K562 (cell line): Measurements from ENCODE around the gene DIP2C. TPM values are rescaled to one million over a fixed set of nuclear protein-coding genes. Genes with fewer than 3 reads are reported as not detected.

Source experiments
- ATAC-seq: fragments of 200-7000 bp; cut with Tn5 transposase; 3 replicates; pipeline ENCODE4 v1.9.1; 2020; ENCODE audit warnings: moderate library complexity
- BruUV-seq: library from RNA; stranded (reverse); fragments of 400-500 nt; replicated peaks from 2 replicates; lab custom pipeline; 2021; lab: Mats Ljungman, UMichigan
- CTCF ChIA-PET: fragments of 300-600 bp; formaldehyde crosslinking; extraction: SDS; loops from one replicate; lab custom pipeline; 2021; ENCODE audit warnings: low intra/inter-chr PET ratio; lab: Yijun Ruan, JAX
- POLR2A ChIA-PET: fragments of 300-600, 350-650 bp; sonication (Branson Sonifier 250); formaldehyde crosslinking; extraction: SDS; loops from one replicate; lab custom pipeline; 2021; ENCODE audit warnings: antibody characterized with exemption, inconsistent platforms; lab: Yijun Ruan, JAX
- DNase-seq, 4 experiments: peaks; one replicate each; pipeline versions ENCODE4 v3.0.0 to v3.0.0-alpha.2; 2011 to 2018; ENCODE audit warnings: low spot score in 3 of 4, mixed read lengths in 3 of 4; ENCODE audit errors: extremely low read depth in 1 of 4
- FAIRE-seq: peaks from 2 replicates; lab custom pipeline; 2011; peaks lifted over from hg19 to GRCh38; lab: Jason Lieb, UNC
- H2AFZ ChIP-seq: 2 replicates; pipeline ENCODE4 v1.6.0; 2011; ENCODE audit warnings: low read depth, low read length, control low read depth, inconsistent platforms
- H3K27ac ChIP-seq: fragments of 200-600 bp; 3 replicates; pipeline ENCODE4 v1.8.0; 2011; ENCODE audit warnings: low read depth, mild to moderate bottlenecking, control low read depth, inconsistent platforms, low read length, moderate library complexity, mixed read lengths; ENCODE audit errors: extremely low read depth
- H3K27me3 ChIP-seq, 2 experiments: fragments of 300-600 bp in 1 of 2; 2 replicates in 1 of 2; 3 replicates in 1 of 2; pipeline versions ENCODE4 v1.6.0 to v1.8.0; 2011; ENCODE audit warnings: inconsistent platforms in 2 of 2, low read length in 2 of 2, mild to moderate bottlenecking in 1 of 2, mixed read lengths in 1 of 2, moderate library complexity in 1 of 2; ENCODE audit not compliant: control insufficient read depth in 2 of 2, insufficient read depth in 2 of 2
- H3K36me3 ChIP-seq: fragments of 300-600 bp; 3 replicates; pipeline ENCODE4 v1.8.0; 2011; ENCODE audit warnings: mild to moderate bottlenecking, low read length, inconsistent platforms; ENCODE audit not compliant: control insufficient read depth, insufficient read depth
- H3K4me1 ChIP-seq, 2 experiments: fragments of 200-600 bp in 1 of 2; replicated peaks in 1 of 2; 2 replicates in 1 of 2; 3 replicates in 1 of 2; pipeline versions ENCODE4 v1.5.1 to v1.8.0; 2011; ENCODE audit warnings: inconsistent platforms in 2 of 2, low read length in 2 of 2, mild to moderate bottlenecking in 1 of 2, mixed read lengths in 1 of 2, moderate library complexity in 1 of 2; ENCODE audit not compliant: control insufficient read depth in 2 of 2, insufficient read depth in 2 of 2
- H3K4me2 ChIP-seq: 2 replicates; pipeline ENCODE4 v1.6.1; 2011; ENCODE audit warnings: low read length, control low read depth, inconsistent platforms, mixed read lengths; ENCODE audit not compliant: insufficient read depth
- H3K4me3 ChIP-seq: fragments of 200-600 bp; sonication (generic), shearing (Covaris generic); 2 replicates; pipeline ENCODE4 v1.5.1; 2016; ENCODE audit warnings: control low read depth, inconsistent platforms
- H3K79me2 ChIP-seq: fragments of 200-600 bp; 3 replicates; pipeline ENCODE4 v1.8.0; 2011; ENCODE audit warnings: low read length, inconsistent platforms; ENCODE audit not compliant: control insufficient read depth, insufficient read depth
- H3K9ac ChIP-seq, 2 experiments: 2 replicates each; pipeline versions ENCODE4 v1.6.0 to v1.6.1; 2011; ENCODE audit warnings: low read depth in 2 of 2, low read length in 2 of 2, control low read depth in 1 of 2, inconsistent platforms in 1 of 2, mild to moderate bottlenecking in 1 of 2, mixed read lengths in 1 of 2; ENCODE audit not compliant: insufficient read depth in 1 of 2
- H3K9me1 ChIP-seq: one replicate; pipeline ENCODE4 v1.6.0; 2011; ENCODE audit warnings: inconsistent platforms, mild to moderate bottlenecking, low read length, moderate library complexity; ENCODE audit not compliant: control insufficient read depth, insufficient read depth
- H3K9me3 ChIP-seq: replicated peaks from 2 replicates; pipeline ENCODE4 v1.5.1; 2011; ENCODE audit warnings: low read depth, low read length, inconsistent platforms; ENCODE audit not compliant: control insufficient read depth, insufficient read depth
- H4K20me1 ChIP-seq: replicated peaks from 2 replicates; pipeline ENCODE4 v1.6.1; 2011; ENCODE audit warnings: low read length, inconsistent platforms, mixed read lengths; ENCODE audit not compliant: control insufficient read depth, insufficient read depth
- BRD4 ChIP-seq: fragments of 200-600 bp; sonication (generic); IDR thresholded peaks from 2 replicates; pipeline ENCODE4 v1.6.1; 2017; ENCODE audit warnings: inconsistent platforms
- DIDO1 ChIP-seq: fragments of 450-650 bp; IDR thresholded peaks from 2 replicates; pipeline ENCODE4 v1.6.1; 2016; ENCODE audit warnings: low read depth, missing biosample characterization, missing genetic modification characterization
- ILF3 ChIP-seq: fragments of 450-650 bp; IDR thresholded peaks from 2 replicates; pipeline ENCODE4 v1.6.1; 2018; ENCODE audit warnings: antibody characterized with exemption, mild to moderate bottlenecking, moderate library complexity, borderline replicate concordance
- IRF2 ChIP-seq: sonication (generic); formaldehyde crosslinking; IDR thresholded peaks from 2 replicates; pipeline ENCODE4 v1.8.1; 2022; ENCODE audit warnings: mild to moderate bottlenecking, missing genetic modification reagents
- LARP7 ChIP-seq: fragments of 450-650 bp; IDR thresholded peaks from 2 replicates; pipeline ENCODE4 v1.6.1; 2016
- MTF1 ChIP-seq: fragments of 250-450 bp; sonication (Bioruptor Pico); IDR thresholded peaks from 2 replicates; pipeline ENCODE4 v1.9.0; 2021; ENCODE audit warnings: moderate library complexity, mild to moderate bottlenecking, inconsistent platforms, borderline replicate concordance
- POLR2A ChIP-seq: fragments of 450-650 bp; conservative IDR thresholded peaks from 2 replicates; pipeline ENCODE4 v1.6.1; 2016
- PRMT5 ChIP-seq: sonication (generic); formaldehyde crosslinking; IDR thresholded peaks from 2 replicates; pipeline ENCODE4 v1.5.0; 2020; ENCODE audit warnings: missing genetic modification reagents
- RCOR1 ChIP-seq, 2 experiments: IDR thresholded peaks; 2 replicates each; pipeline ENCODE4 v1.6.1; 2012; ENCODE audit warnings: low read depth in 2 of 2, low read length in 2 of 2, borderline replicate concordance in 1 of 2, improper control_type of control experiment in 1 of 2
- RFX1 ChIP-seq: fragments of 450-650 bp; IDR thresholded peaks from 2 replicates; pipeline ENCODE4 v1.6.1; 2016; ENCODE audit warnings: mild to moderate bottlenecking, moderate library complexity
- SETDB1 ChIP-seq: IDR thresholded peaks from one replicate; pipeline ENCODE4 v1.6.1; 2012; ENCODE audit warnings: low read length, control low read depth, inconsistent platforms
- SIX5 ChIP-seq, 2 experiments: IDR thresholded peaks; 2 replicates each; pipeline ENCODE4 v1.6.1; 2011; ENCODE audit warnings: low read length in 2 of 2, borderline replicate concordance in 1 of 2, low read depth in 1 of 2, mild to moderate bottlenecking in 1 of 2, moderate library complexity in 1 of 2; ENCODE audit not compliant: insufficient read depth in 1 of 2
- SRF ChIP-seq, 2 experiments: fragments of 250-450, 450-650 bp in 1 of 2; sonication (Bioruptor Pico) in 1 of 2; sonication (generic) in 1 of 2; formaldehyde crosslinking; IDR thresholded peaks; 2 replicates each; pipeline versions ENCODE4 v1.5.0 to v1.5.1; 2020 to 2022; ENCODE audit warnings: mild to moderate bottlenecking in 1 of 2, missing genetic modification reagents in 1 of 2
- WHSC1 ChIP-seq: IDR thresholded peaks from one replicate; pipeline ENCODE4 v1.6.1; 2012; ENCODE audit warnings: low read length, control low read depth, inconsistent platforms
- XRCC5 ChIP-seq: fragments of 200-400 bp; formaldehyde crosslinking; IDR thresholded peaks from 2 replicates; pipeline ENCODE4 v1.6.1; 2017; ENCODE audit warnings: low read depth, mild to moderate bottlenecking, low read length
- ZC3H11A ChIP-seq: IDR thresholded peaks from 2 replicates; pipeline ENCODE4 v1.6.1; 2012; ENCODE audit warnings: low read depth, low read length, improper control_type of control experiment
- WGBS: fragments of 100-300 bp; shearing (Covaris generic); methylation state at CpG from one replicate; pipeline ENCODE4 v1.1.6; 2016; ENCODE audit warnings: low coverage, mixed read lengths; ENCODE audit not compliant: insufficient coverage; ENCODE audit errors: missing lambda C conversion rate; 5-methylcytosine and 5-hydroxymethylcytosine counted together
- in situ Hi-C: fragments of 300-500 bp; cut with MboI; formaldehyde crosslinking; loops from 4 replicates; pipeline ENCODE4 v1.15.0; 2018; ENCODE audit warnings: inconsistent platforms, mixed read lengths
- intact Hi-C: fragments of 100-400 bp; cut with micrococcal nuclease; formaldehyde crosslinking; loops from 2 replicates; pipeline ENCODE4 v1.14.2; 2022
- polyA plus RNA-seq, 8 experiments: library from polyadenylated mRNA; depleted of rRNA in 4 of 8; stranded (reverse) in 5 of 8; unstranded in 3 of 8; fragments of >200 nt; fragmentation: Nextera tagmentation in 2 of 8; fragmentation: Illumina TruSeq in 1 of 8; extraction: Ambion mirVana in 2 of 8; extraction: Trizol in 1 of 8; gene quantifications; 2 replicates each; pipeline versions ENCODE4 v1.2.1 to v1.2.3, GENCODE V29; 2011 to 2014; ENCODE audit warnings: inconsistent platforms in 1 of 8, missing spikeins in 1 of 8
- total RNA-seq, 7 experiments: library from RNA; depleted of rRNA in 6 of 7; stranded (reverse); fragments of >200 nt in 6 of 7; fragmentation: Illumina TruSeq in 2 of 7; extraction: Trizol in 2 of 7; gene quantifications; 2 replicates each; pipeline versions ENCODE4 v1.2.1 to v1.2.3, GENCODE V29; 2011 to 2021; ENCODE audit warnings: low replicate concordance in 1 of 7
- TF ChIP-seq, protein P1 (sequence below): sonication (generic); formaldehyde crosslinking; IDR thresholded peaks from 2 replicates; pipeline ENCODE4 v1.8.0; 2023; ENCODE audit warnings: mild to moderate bottlenecking, missing genetic modification reagents
- TF ChIP-seq, protein P2 (sequence below): IDR thresholded peaks from 2 replicates; pipeline ENCODE4 v1.6.1; 2014; ENCODE audit warnings: antibody characterized with exemption
- TF ChIP-seq, protein P3 (sequence below): fragments of 250-450 bp; sonication (Bioruptor Pico); IDR thresholded peaks from 2 replicates; pipeline ENCODE4 v1.5.0; 2021
- TF ChIP-seq, protein P4 (sequence below): sonication (generic); formaldehyde crosslinking; IDR thresholded peaks from 2 replicates; pipeline ENCODE4 v1.8.1; 2022; ENCODE audit warnings: missing genetic modification reagents

Gene DIP2C
- total and polyA plus RNA-seq, 9 of the 15 experiments (the other 6 are each of a cell fraction or from before 2014, with no cell fraction given), result 0.01 TPM; not detected in 8

DNA sequence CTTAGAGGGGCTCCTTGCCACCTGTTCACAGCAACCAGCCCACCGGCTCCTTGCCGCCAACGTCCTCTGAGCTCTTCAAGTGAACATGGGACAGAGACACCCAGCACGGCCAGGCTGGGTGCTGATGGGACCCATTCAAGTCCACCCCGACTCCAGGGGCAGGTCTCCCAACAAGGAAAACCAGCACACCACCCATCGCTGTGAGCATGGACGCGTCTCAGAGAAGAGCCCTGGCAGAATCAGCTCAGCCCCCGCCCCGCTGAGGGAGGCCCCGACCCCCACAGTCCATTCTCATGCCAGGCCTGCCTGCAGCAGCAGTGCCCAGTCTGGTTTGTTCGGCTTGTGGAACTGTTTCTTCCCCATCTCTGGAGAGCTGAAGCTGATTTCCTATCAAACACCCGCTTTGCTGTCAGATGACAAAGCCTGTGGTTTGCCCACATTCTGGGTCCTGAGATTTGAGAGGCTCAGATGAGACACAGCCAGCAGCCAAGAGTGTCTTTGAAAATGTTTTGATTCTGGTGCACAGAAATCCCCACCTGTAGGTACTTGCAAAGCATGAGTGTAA, 337.6 kb downstream of the DIP2C start:
- in situ Hi-C loops, result no loop called here
- Histone ChIP-seq H3K27me3 (peaks cover 39 to 79% of the 10 kb centered on the region in 2 experiments), H3K9me1 (no peaks in the 10 kb centered on the region), H3K4me3 (no peak overlapping the region), H3K4me1 (peaks cover 0 to 3% of the 10 kb centered on the region in 2 experiments; a peak in 1 of 5 replicates), H3K79me2 (no peaks in the 10 kb centered on the region), H2AFZ (no peak overlapping the region), H3K4me2 (no peak overlapping the region), H4K20me1 (0 out of 2 replicates have a peak, but pooled peaks cover 3% of the 10 kb centered on the region), H3K9me3 (no peaks in the 10 kb centered on the region), H3K9ac (no peak overlapping the region), H3K36me3 (no peaks in the 10 kb centered on the region), H3K27ac (no peak overlapping the region)
- no peak for DNase-seq
- intact Hi-C loops, result no loop called here
- CTCF ChIA-PET, result no interaction called here
- WGBS, result 0% methylated on average over 10 of the region's 13 CpGs
- TF ChIP-seq PRMT5, result no peak
- no peak for TF ChIP-seq RFX1
- TF ChIP-seq RCOR1 (IDR thresholded peaks at IDR 0.05; ENCODE audit: borderline replicate concordance in 1 of 2, low read depth in 2 of 2, low read length in 2 of 2), result no peak
- TF ChIP-seq, protein P1, sequence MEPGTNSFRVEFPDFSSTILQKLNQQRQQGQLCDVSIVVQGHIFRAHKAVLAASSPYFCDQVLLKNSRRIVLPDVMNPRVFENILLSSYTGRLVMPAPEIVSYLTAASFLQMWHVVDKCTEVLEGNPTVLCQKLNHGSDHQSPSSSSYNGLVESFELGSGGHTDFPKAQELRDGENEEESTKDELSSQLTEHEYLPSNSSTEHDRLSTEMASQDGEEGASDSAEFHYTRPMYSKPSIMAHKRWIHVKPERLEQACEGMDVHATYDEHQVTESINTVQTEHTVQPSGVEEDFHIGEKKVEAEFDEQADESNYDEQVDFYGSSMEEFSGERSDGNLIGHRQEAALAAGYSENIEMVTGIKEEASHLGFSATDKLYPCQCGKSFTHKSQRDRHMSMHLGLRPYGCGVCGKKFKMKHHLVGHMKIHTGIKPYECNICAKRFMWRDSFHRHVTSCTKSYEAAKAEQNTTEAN (CRISPR knock-in tag), result no peak
- no peak for TF ChIP-seq BRD4
- no peak for TF ChIP-seq ZC3H11A
- no peak for TF ChIP-seq XRCC5
- no peak for TF ChIP-seq SETDB1
- TF ChIP-seq SRF (CRISPR knock-in tag; IDR thresholded peaks at IDR 0.05), result no peak
- TF ChIP-seq, protein P2, sequence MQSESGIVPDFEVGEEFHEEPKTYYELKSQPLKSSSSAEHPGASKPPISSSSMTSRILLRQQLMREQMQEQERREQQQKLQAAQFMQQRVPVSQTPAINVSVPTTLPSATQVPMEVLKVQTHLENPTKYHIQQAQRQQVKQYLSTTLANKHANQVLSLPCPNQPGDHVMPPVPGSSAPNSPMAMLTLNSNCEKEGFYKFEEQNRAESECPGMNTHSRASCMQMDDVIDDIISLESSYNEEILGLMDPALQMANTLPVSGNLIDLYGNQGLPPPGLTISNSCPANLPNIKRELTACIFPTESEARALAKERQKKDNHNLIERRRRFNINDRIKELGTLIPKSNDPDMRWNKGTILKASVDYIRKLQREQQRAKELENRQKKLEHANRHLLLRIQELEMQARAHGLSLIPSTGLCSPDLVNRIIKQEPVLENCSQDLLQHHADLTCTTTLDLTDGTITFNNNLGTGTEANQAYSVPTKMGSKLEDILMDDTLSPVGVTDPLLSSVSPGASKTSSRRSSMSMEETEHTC, result no peak
- TF ChIP-seq, protein P3, sequence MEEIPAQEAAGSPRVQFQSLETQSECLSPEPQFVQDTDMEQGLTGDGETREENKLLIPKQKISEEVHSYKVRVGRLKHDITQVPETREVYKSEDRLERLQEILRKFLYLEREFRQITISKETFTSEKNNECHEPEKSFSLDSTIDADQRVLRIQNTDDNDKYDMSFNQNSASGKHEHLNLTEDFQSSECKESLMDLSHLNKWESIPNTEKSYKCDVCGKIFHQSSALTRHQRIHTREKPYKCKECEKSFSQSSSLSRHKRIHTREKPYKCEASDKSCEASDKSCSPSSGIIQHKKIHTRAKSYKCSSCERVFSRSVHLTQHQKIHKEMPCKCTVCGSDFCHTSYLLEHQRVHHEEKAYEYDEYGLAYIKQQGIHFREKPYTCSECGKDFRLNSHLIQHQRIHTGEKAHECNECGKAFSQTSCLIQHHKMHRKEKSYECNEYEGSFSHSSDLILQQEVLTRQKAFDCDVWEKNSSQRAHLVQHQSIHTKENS (CRISPR knock-in tag), result no peak
- TF ChIP-seq ILF3, result no peak
- no peak for TF ChIP-seq MTF1
- TF ChIP-seq SIX5 (IDR thresholded peaks at IDR 0.05; ENCODE audit: borderline replicate concordance in 1 of 2, insufficient read depth in 1 of 2, low read depth in 1 of 2, low read length in 2 of 2), result no peak
- no peak for TF ChIP-seq POLR2A
- no peak for TF ChIP-seq IRF2 (CRISPR knock-in tag)
- TF ChIP-seq, protein P4, sequence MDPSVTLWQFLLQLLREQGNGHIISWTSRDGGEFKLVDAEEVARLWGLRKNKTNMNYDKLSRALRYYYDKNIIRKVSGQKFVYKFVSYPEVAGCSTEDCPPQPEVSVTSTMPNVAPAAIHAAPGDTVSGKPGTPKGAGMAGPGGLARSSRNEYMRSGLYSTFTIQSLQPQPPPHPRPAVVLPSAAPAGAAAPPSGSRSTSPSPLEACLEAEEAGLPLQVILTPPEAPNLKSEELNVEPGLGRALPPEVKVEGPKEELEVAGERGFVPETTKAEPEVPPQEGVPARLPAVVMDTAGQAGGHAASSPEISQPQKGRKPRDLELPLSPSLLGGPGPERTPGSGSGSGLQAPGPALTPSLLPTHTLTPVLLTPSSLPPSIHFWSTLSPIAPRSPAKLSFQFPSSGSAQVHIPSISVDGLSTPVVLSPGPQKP (CRISPR knock-in tag), result no peak
- no peak for TF ChIP-seq DIDO1 (tag)
- no peak for TF ChIP-seq LARP7
- no peak for TF ChIP-seq WHSC1
- POLR2A ChIA-PET, result no interaction called here
- no peak for ATAC-seq
- no TSS peak for BruUV-seq
- FAIRE-seq, result no peak
